GM19324 (cell line): ENCODE measurements around the gene GHR.
"Not testable (repeated sequence)": the region's sequence is repeated elsewhere in the genome, so short reads cannot be mapped to it uniquely, and the experiment has no call there.

Experiments used
- ATAC-seq: cut with Tn5 transposase; IDR thresholded peaks from one replicate; pipeline ENCODE4 v1.9.1; 2021; ENCODE audit warnings: mild to moderate bottlenecking, moderate library complexity; ENCODE audit not compliant: unreplicated experiment, low FRiP score

Gene GHR

DNA sequence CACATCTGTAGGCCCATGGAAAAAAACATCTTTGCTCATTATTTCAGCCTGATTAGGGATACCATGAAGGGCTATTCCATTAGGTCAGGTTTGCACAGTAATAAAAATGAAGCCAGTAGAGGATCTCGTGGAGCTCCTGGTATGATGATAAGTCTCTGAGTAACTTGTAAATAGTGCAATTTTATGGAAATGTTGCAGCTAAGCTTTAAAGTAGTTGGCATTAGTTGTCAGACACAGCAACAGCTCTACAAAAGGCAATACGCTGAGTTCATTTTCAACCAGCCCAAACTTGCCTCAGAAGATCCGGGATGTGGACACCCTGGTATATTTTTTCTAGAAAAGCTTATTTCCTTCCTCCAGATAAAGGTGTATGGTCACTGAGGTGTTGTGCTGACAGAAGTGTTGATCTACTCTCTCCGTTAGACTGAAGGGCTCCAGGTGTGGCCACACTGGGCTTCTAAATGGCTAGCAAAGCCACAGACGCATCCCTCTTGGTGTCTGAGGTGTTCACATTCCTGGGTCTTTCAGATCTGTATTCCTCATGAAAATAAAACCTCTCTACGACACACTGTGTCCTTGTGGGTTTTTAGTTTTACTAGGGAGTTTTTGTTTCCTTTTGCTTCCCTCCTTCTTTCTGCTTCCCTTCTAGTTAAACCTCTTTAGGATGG, 141.6 kb downstream of the GHR start:
- no peak for ATAC-seq

DNA sequence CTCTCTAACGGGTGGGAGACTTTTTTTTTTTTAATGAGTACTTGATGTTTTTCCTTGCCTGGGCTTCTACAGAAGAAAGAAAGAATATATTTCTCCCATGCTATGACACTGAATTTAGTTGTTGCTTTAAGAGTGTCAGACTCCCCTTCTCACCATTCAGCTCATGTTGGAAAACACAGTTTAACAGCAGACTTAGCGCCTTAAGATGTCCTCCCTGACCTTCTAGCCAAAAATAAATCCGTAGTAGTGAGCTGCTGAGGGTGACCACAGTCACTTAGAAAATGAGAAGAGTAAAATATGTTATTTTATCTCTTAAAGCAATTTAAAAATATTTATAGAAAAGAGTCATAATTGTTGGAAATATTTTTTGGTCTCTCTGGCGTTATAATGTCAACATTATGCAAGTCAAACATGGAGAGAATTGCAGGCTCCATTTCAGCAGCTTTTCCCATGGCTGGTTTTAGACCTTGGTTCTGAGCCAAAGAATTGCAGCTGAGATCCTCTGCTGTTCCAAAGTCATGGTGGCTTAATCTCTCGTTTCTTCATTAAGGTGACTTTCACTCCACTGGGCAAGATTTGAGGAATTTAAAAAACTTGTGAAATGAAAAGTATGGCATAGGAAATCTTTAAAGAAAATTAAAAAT, 143.5 kb downstream of the GHR start:
- ATAC-seq = no peak

DNA sequence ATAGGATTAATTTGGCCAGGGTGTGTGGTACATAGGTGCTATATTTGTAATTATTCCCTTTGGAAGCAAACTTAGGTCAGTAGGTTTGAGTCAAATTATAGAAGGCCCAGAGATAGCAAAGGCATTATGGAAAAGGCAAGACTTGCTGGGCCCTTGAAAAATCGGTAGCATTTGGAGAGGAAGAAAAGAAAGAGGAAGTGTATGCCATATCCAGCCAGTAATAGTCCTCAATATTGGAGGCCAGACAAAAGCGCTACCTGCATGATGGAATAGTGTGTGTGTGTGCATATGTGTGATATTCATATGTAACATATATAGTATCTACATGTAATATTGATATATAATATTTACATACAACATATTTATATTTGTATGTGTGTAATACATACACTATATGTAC, 146.1 kb downstream of the GHR start:
- ATAC-seq = no peak

DNA sequence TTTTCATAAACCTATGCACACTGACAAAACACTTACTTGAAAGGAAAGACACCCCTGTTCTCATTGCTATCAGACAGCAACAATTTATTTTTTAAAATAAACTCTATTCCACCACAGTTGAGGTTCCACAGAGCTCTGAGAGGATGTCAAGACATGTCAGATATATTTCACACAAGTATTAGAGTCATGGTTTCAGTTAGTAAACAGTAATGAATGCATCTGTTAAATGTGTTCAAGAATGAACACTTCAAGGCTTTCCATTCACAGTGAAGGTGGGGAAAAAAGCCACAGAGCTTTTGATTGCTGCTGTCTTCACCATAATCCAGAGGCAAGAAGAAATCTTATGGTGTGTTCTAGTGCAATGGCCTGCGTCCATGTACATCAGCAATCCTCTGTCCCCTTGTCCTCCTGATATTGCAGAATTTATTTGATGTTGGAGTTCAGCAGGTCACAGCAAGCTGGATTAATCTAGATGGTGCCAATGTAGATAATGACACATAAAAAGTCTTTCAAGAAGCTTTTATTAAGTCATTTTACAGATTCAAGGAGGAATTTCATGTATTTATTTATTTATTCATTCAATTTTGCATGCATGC, 146.8 kb downstream of the GHR start:
- no peak for ATAC-seq

DNA sequence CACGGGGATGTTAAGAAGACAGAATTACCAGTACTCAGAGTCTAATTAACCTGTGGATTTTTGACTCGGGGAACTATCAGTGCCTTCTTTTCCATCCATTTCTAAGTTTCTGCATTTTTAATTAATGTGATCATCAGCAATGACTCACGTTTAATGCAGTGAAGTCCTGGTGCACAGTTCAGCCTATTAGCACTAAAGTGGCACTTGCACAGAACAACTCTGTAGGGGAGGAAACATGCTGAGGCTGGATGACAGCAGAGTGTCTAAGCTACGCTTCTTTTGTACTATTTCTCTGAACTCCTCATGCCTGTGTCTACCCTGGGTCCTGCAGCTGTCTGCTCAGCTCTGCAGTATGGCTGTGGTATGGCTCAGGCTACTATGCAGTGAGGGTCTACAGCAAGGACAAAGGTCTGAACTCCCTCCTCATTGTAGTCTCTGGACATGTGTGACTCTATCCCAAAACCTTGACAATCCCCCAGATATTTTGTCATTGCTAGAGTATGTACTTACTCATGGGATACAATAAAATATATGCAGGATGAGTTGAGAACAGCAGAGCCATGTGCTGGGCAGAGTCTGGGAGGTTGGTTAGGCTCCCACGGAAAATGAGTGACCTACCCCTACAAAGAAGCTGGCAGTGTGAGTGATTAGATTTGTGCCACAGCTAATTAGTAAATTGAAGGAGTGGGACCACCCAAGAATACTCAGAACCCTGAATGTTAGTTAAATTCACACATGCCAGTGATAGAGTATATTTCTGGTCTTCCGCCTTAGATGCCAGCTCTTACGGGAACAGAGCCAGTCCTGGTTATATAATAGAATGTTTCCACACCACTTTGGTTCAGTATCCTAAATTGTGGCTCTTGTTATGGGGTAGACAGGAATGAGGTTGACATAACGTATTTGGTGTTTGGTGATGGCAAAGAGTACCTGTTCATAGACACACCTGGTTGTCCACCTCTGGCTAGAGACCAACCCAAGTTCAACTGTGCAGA, 148.0 kb downstream of the GHR start:
- no peak for ATAC-seq

DNA sequence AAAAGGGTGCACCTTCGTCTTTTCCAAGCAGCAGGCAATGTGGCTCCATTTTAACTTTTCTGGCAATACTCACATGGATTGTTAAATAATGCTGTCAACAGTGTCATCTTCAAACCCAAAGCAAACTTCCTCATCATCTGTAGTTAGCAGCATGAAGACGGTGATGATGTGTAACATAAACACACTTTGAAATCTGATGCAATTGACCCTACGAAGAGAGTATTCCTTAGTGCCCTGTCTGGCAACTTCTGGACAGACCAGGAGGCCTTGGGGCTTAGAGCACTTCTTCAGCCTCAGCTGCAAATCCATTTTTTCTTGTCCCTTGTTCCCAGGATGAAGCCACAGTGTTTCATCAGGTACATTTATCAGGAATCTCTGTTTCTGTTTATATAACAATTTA, 149.1 kb downstream of the GHR start:
- ATAC-seq = no peak

DNA sequence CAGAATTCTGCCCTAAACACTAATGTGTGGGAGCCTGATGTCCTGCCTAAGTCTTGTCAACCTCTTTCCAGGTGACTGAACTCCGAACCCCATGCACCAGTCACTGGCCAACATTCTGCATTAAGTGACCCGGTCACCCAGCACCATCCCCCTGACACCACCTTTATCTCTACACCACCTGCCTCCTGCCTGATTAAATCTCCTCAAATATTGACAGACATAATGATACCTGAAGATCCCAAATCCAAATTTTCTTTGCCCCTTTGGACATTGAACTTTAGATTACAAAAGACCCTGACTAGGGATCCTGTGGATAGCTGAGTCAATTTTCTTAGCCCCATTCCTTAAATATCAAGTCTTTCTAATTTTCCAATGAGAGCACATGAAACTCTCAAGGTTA, 150.1 kb downstream of the GHR start:
- ATAC-seq = no peak

DNA sequence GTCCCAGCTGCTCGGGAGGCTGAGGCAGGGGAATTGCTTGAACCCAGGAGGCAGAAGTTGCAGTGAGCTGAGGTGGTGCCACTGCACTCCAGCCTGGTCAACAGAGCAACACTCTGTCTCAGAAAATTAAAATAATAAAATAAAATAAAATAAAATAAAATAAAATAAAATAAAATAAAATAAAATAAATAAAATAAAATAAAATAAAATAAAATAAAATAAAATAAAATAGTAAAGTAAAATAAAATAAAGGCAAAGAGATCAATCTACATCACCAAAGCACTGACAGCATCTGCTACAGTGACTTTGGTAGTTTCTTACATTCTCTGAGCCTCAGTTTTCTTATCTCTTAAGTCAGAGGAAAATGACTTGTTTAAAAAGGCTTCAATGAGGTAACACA, 152.7 kb downstream of the GHR start:
- not testable (repeated sequence) for ATAC-seq

DNA sequence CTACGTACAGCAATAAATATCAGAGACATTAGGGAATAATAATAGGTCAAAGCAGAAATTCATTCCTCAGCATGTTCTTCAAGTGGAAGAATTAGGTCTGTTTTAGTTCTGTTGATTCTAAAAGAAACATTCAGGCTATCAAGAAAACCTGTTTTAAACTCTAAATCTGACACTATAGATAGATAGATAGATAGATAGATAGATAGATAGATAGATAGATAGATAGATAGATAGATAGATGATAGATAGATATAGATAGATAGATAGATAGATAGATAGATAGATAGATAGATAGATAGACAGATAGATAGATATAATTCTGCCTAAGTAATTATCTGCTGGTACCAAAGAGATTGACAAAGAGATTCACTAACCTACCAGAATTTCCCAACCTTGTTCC, 155.7 kb downstream of the GHR start:
- ATAC-seq = not testable (repeated sequence)

DNA sequence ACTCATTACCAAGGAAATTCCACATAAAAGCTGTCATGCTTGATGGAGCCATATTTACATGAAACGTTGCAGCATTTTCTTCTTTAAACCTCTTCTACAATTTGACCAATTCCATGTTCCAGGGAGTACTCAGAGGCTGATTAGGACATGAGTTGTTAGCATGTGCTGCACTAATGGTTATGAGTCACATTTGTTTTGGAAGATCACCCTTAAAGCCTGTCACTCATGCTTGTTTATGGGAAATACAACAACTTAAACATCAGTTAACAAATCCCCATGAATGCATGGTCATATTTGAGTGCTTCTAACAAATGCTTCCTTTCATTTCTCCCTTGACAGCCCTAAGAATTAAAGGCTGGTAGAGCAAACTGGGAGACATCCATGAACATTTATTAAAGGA, 156.1 kb downstream of the GHR start:
- no peak for ATAC-seq

DNA sequence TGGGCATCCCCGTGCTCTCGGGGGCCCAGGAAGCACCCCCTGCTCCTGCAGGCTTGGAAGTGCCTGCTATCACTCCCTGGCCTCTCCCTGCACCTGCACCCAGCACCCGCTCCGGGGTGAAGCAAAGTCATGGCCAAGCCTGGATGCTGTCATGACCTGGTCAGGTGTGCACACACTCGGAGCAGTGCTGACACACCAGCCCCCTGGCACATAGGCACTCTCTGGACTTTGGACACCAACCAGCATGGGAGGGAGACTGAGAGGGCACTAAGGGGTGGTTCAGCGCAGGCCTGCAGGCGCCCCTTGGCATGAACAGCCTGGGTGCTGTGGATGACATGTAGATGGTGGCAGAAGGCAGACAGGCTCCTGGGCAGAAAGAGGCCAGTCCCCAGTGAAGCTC, 158.6 kb downstream of the GHR start:
- no peak for ATAC-seq

DNA sequence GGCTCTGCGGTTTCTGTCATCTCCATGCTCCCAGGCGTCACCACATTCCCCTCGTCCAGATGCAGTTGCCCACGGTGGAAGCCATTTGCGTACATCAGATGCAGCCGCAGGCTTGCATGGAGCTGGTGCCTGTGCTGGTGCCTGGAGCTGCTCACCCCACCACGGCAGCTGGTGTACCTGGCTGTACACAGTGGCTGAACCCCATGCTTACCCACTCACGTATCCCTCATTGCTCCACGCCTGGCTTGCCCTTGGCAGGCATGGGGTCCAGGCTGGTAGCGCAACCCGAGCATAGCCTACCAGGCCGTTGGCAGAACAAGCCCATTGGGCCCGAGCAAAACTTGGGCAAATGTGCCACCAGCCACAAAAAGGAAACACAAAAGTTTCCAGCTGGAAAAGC, 159.5 kb downstream of the GHR start:
- ATAC-seq = no peak

DNA sequence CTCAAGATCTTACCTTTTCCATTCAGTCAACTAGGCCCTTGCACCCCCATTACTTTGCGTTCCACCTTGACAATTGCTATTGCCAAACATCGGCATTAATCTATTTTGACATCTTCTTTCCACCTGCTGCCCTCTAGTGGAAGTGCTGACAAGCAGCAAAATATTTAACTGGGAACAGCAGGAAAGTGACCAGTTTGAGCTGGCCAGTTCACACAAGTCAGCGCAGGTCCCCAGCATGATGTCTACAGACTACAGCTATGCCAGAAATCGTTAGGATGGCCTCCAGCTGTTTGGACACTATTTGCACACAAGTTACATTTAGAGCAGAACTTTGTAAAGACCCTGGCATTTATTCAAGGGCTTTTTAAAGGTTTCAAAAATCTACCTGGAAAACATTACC, 160.1 kb downstream of the GHR start:
- ATAC-seq = peak; percentile 71

DNA sequence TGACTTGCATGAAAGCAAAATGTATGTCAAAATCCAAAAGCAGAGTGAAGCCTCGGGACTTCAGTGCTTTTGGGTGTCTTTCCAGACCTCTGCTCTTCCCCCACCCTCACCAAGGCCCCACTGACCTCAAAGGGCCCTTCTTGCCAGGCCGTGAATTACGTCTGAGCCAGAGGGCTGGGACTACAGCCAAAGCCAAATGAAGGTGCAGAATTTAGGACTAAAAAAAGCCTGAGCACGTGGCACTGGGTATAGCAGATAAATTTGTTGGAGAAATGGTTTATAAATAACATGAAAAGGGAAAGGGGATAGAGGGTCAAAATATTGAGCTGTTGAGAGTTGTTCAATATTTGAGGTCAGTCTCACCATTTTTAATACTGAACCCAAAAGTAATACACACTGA, 163.4 kb downstream of the GHR start:
- no peak for ATAC-seq

DNA sequence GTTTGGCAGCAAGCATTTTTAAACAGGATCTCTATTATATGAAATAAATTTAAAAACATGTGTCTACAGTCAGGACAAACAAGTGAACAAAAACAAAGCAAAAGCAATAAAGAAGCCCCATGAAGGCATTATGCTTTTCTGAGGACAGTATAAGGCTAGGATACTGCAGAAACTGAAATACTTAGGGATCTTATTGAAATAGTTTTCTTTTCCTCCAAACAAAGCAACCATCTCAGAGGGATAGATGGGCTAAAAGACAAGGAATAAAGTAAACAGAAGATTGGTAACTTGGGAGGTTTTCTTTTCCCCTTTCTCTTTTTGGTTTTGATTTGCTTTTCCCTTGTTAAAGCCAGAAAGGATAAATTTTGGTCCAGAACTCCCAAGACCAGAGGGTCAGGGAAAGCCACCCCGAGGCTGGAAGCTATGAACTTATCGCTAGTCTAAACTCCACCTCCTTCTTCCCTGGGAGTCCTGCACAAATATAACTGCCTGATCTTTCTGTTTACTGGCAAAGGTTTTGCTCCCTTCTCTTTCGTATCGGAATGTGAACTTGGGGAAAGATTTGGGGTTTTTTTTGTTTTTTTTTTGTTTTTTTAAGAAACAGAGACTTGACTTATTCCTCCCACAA, 164.0 kb downstream of the GHR start:
- no peak for ATAC-seq

DNA sequence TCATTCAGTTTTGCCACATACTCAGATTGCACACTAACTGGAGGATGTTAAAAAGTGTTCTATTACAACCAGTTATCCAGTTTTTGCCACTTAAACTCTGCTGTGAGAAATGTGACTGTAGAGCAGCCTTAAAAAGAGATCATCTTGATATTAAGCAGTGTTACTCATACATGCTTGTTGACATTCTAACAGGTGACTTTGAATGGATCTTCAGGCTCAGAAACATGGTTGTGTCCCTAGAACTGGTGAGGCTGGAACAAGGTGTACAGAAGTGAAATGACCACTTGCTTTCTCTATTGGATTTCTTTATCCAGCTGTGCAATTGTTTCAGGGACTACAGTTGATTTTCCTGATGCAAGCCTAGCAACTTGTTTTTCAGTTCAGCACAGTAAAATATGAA, 167.3 kb downstream of the GHR start:
- ATAC-seq = no peak

DNA sequence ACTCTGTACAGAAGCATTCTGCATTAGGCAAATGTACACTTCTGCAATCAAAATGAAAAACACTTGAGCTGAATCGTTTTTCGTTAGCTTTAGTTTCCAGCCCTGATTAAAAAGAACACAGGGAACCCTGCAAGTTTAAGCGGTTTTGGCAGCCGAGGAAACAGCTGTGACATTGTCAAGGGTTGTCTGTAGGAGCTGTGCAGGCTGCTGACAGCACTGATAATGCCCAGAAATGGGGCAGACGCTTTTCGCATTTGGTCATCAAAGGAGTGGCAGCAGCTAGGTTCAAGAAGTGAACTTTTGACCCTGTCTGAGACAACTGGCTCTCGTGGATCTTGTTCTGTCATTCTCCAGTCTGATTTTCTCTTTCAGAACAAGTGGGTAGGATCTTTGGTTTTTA, 167.8 kb downstream of the GHR start:
- ATAC-seq = no peak

DNA sequence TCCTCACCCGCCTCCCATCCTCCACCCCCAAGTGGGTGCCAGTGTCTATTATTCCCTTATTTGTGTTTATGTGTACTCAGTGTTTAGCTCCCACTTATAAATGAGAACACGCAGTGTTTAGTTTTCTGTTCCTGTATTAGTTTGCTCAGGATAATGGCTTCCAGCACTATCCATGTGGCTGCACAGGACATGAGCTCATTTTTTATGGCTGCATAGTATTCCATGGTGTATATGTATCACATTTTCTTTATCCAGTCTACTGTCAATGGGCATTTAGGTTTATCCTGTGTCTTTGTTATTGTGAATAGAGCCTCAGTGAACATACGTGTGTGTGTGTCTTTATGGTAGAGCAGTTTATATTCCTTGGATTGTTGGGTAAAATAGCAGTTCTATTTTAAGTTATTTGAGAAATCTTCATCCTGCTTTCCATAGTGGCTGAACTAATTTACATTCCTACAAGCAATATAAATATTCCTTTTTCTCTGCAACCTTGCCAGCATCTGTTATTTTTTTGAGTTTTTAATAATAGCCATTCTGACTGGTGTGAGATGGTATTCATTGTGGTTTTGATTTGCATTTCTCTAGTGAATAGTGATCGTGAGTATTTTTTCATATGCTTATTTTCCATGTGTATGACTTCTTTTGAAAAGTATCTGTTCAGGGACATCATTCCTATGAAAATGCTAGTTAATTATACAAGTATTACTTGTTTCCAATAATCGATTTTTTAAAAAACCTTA, 169.3 kb downstream of the GHR start:
- no peak for ATAC-seq

DNA sequence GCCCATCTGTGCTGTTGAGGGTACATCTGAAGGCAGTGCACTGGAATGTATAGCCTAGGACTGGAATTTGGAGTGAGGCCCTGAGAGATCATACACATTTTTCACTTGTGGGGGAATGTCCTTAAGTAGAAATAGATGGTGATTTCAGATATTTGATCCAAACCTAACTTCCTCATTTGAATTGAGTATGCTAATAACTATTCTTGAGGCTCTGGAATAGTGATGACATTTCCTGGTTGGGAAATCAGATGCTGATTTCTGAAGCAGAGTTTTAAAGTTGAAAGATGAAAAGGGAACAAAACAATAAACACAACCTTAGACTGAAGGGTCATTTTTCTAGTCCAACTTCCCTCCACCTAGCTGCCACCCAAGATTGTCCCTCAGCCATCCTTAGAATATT, 170.4 kb downstream of the GHR start:
- no peak for ATAC-seq

DNA sequence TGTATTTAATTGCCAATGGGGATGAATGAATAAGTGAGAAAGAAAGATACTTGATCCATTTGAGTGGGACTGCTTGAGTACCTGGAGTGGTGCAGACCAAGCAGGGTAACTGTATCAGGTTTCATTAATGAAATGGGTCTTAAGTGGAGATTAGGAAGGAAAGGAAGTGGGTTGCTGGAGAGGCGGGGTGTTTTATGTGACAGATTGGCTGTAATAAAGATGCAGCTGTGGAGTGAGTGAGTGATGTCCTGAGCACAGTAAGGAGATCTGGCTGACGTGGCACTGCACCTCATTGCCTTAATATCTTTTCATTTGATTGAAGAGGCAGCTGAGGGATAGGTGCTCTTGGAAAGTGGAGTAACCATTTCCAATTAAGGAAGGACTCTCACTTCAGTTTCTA, 172.4 kb downstream of the GHR start:
- ATAC-seq = no peak
